GM23338 (cell line): ENCODE measurements around the gene AHI1. TPM values are rescaled to one million over a fixed set of nuclear protein-coding genes. Genes with fewer than 3 reads are reported as not detected.

Experiments used
- ATAC-seq: fragments of 200-7000 bp; cut with Tn5 transposase; 3 replicates; pipeline ENCODE4 v1.9.1; 2020
- DNase-seq: peaks from one replicate; pipeline ENCODE4 v3.0.0-alpha.2; 2015; ENCODE audit warnings: low spot score
- H2AFZ ChIP-seq: fragments of 200-600 bp; sonication (generic); 2 replicates; pipeline ENCODE4 v1.8.0; 2016; ENCODE audit warnings: antibody characterized with exemption, mild to moderate bottlenecking, moderate library complexity
- H3F3A ChIP-seq: fragments of 200-600 bp; sonication (generic); replicated peaks from 2 replicates; pipeline ENCODE4 v1.8.0; 2017; ENCODE audit warnings: antibody characterized with exemption, mixed run types, low read depth
- H3K27ac ChIP-seq: fragments of 200-600 bp; sonication (generic); 2 replicates; pipeline ENCODE4 v1.6.1; 2016; ENCODE audit warnings: low read depth
- H3K27me3 ChIP-seq: fragments of 200-600 bp; sonication (generic); 2 replicates; pipeline ENCODE4 v1.8.0; 2016; ENCODE audit warnings: mild to moderate bottlenecking, mixed run types, moderate library complexity; ENCODE audit not compliant: insufficient read depth
- H3K36me3 ChIP-seq: fragments of 200-600 bp; sonication (generic); 2 replicates; pipeline ENCODE4 v1.8.0; 2016; ENCODE audit warnings: mild to moderate bottlenecking; ENCODE audit not compliant: insufficient read depth
- H3K4me1 ChIP-seq: fragments of 200-600 bp; sonication (generic); 2 replicates; pipeline ENCODE4 v1.8.0; 2016; ENCODE audit warnings: mild to moderate bottlenecking, moderate library complexity; ENCODE audit not compliant: insufficient read depth
- H3K4me2 ChIP-seq: fragments of 200-600 bp; sonication (generic); 2 replicates; pipeline ENCODE4 v1.7.1; 2017; ENCODE audit warnings: mixed run types
- H3K4me3 ChIP-seq: fragments of 200-600 bp; sonication (generic); 2 replicates; pipeline ENCODE4 v1.6.1; 2016; ENCODE audit warnings: mixed run types
- H3K79me2 ChIP-seq: fragments of 200-600 bp; sonication (generic); replicated peaks from 2 replicates; pipeline ENCODE4 v1.8.0; 2017; ENCODE audit warnings: mild to moderate bottlenecking; ENCODE audit not compliant: insufficient read depth
- H3K9me2 ChIP-seq: fragments of 200-600 bp; sonication (generic); 2 replicates; pipeline ENCODE4 v1.8.0; 2017; ENCODE audit not compliant: insufficient read depth
- H4K20me1 ChIP-seq: fragments of 200-600 bp; sonication (generic); replicated peaks from 2 replicates; pipeline ENCODE4 v1.8.0; 2017; ENCODE audit warnings: mild to moderate bottlenecking; ENCODE audit not compliant: insufficient read depth
- H3K27ac Mint-ChIP-seq: 2 replicates; pipeline ENCODE4 v1.8.0; 2020; ENCODE audit warnings: inconsistent platforms, mild to moderate bottlenecking, moderate library complexity, mixed read lengths
- H3K27me3 Mint-ChIP-seq: 3 replicates; pipeline ENCODE4 v1.8.0; 2022; ENCODE audit warnings: low read depth, mild to moderate bottlenecking, moderate library complexity, mixed read lengths, inconsistent platforms; ENCODE audit not compliant: insufficient read depth, poor library complexity
- H3K36me3 Mint-ChIP-seq: 3 replicates; pipeline ENCODE4 v1.8.0; 2021; ENCODE audit warnings: low read depth, mild to moderate bottlenecking, inconsistent platforms, moderate library complexity, mixed read lengths
- H3K4me1 Mint-ChIP-seq: 3 replicates; pipeline ENCODE4 v1.8.0; 2020; ENCODE audit warnings: mild to moderate bottlenecking, inconsistent platforms, mixed read lengths
- H3K4me3 Mint-ChIP-seq: 3 replicates; pipeline ENCODE4 v1.8.0; 2021; ENCODE audit warnings: moderate library complexity, mild to moderate bottlenecking, inconsistent platforms, mixed read lengths
- H3K9me3 Mint-ChIP-seq: 3 replicates; pipeline ENCODE4 v1.8.0; 2020; ENCODE audit warnings: moderate library complexity, mild to moderate bottlenecking, inconsistent platforms, mixed read lengths
- CREB1 ChIP-seq: fragments of 250-450 bp; sonication (Bioruptor Pico); IDR thresholded peaks from 2 replicates; pipeline ENCODE4 v1.5.0; 2020; ENCODE audit warnings: low read depth, mild to moderate bottlenecking, moderate library complexity
- EZH2phosphoT487 ChIP-seq: fragments of 200-600 bp; sonication (generic); IDR thresholded peaks from one replicate; pipeline ENCODE4 v1.8.1; 2018; ENCODE audit warnings: antibody characterized with exemption; ENCODE audit not compliant: unreplicated experiment
- JUNB ChIP-seq: IDR thresholded peaks from one replicate; pipeline ENCODE4 v1.6.1; 2016; ENCODE audit warnings: antibody characterized with exemption; ENCODE audit not compliant: unreplicated experiment
- NANOG ChIP-seq: IDR thresholded peaks from 2 replicates; pipeline ENCODE4 v1.6.1; 2016; ENCODE audit warnings: antibody characterized with exemption, borderline replicate concordance
- POLR2AphosphoS5 ChIP-seq: IDR thresholded peaks from 2 replicates; pipeline ENCODE4 v1.6.1; 2016; ENCODE audit warnings: antibody characterized with exemption, low read depth
- STAT1 ChIP-seq: IDR thresholded peaks from one replicate; pipeline ENCODE4 v1.6.1; 2016; ENCODE audit warnings: antibody characterized with exemption; ENCODE audit not compliant: unreplicated experiment
- ZNF331 ChIP-seq: fragments of 250-450 bp; sonication (Bioruptor Pico); IDR thresholded peaks from 2 replicates; pipeline ENCODE4 v1.5.0; 2020; ENCODE audit warnings: low read depth, mild to moderate bottlenecking, moderate library complexity
- polyA plus RNA-seq: library from polyadenylated mRNA; unstranded; fragments of >200 nt; fragmentation: Nextera tagmentation; extraction: Ambion mirVana; gene quantifications from 2 replicates; pipeline ENCODE4 v1.2.1, GENCODE V29; 2016
- total RNA-seq: library from RNA; depleted of rRNA; stranded (reverse); fragments of >200 nt; shearing (Covaris generic); gene quantifications from 2 replicates; pipeline ENCODE4 v1.2.3, GENCODE V29; 2014
- TF ChIP-seq, protein P1 (sequence below): IDR thresholded peaks from 2 replicates; pipeline ENCODE4 v1.6.1; 2016; ENCODE audit warnings: antibody characterized with exemption
- TF ChIP-seq, protein P2 (sequence below): IDR thresholded peaks from one replicate; pipeline ENCODE4 v1.6.1; 2018; ENCODE audit warnings: antibody characterized with exemption; ENCODE audit not compliant: unreplicated experiment
- TF ChIP-seq, protein P3 (sequence below): fragments of 250-450 bp; sonication (Bioruptor Pico); IDR thresholded peaks from 2 replicates; pipeline ENCODE4 v1.5.0; 2020; ENCODE audit warnings: mild to moderate bottlenecking, moderate library complexity

The AHI1 gene
- total and polyA plus RNA-seq, 2 experiments from 2014 or later = 19.8 to 72.9 TPM

DNA sequence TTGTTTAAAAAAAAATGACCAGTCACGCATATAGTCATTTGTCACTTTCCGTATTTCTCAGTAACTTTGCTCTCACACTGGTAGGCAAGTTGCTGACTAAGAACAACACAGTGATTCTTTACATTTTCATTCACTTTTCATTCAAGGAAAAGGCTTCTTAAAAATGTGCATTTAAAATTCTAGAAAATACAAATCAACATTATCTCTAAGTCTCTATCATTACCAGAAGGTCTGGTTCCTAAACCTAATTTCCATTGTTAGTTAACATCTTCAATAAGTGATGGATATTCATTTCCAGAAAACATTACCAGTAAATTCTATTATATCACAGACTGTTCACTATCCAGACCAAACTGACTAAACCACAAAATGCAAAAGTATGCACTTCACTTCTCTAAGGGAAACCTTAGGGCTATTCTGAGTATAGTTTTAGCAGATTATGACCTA lies 115.3 kb downstream of the AHI1 start (continued):
- TF ChIP-seq, protein P1, sequence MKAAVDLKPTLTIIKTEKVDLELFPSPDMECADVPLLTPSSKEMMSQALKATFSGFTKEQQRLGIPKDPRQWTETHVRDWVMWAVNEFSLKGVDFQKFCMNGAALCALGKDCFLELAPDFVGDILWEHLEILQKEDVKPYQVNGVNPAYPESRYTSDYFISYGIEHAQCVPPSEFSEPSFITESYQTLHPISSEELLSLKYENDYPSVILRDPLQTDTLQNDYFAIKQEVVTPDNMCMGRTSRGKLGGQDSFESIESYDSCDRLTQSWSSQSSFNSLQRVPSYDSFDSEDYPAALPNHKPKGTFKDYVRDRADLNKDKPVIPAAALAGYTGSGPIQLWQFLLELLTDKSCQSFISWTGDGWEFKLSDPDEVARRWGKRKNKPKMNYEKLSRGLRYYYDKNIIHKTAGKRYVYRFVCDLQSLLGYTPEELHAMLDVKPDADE = no peak
- TF ChIP-seq, protein P2, sequence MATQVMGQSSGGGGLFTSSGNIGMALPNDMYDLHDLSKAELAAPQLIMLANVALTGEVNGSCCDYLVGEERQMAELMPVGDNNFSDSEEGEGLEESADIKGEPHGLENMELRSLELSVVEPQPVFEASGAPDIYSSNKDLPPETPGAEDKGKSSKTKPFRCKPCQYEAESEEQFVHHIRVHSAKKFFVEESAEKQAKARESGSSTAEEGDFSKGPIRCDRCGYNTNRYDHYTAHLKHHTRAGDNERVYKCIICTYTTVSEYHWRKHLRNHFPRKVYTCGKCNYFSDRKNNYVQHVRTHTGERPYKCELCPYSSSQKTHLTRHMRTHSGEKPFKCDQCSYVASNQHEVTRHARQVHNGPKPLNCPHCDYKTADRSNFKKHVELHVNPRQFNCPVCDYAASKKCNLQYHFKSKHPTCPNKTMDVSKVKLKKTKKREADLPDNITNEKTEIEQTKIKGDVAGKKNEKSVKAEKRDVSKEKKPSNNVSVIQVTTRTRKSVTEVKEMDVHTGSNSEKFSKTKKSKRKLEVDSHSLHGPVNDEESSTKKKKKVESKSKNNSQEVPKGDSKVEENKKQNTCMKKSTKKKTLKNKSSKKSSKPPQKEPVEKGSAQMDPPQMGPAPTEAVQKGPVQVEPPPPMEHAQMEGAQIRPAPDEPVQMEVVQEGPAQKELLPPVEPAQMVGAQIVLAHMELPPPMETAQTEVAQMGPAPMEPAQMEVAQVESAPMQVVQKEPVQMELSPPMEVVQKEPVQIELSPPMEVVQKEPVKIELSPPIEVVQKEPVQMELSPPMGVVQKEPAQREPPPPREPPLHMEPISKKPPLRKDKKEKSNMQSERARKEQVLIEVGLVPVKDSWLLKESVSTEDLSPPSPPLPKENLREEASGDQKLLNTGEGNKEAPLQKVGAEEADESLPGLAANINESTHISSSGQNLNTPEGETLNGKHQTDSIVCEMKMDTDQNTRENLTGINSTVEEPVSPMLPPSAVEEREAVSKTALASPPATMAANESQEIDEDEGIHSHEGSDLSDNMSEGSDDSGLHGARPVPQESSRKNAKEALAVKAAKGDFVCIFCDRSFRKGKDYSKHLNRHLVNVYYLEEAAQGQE = no peak
- TF ChIP-seq NANOG (no peak), EZH2phosphoT487 (no peak), STAT1 (no peak), JUNB (no peak)

DNA sequence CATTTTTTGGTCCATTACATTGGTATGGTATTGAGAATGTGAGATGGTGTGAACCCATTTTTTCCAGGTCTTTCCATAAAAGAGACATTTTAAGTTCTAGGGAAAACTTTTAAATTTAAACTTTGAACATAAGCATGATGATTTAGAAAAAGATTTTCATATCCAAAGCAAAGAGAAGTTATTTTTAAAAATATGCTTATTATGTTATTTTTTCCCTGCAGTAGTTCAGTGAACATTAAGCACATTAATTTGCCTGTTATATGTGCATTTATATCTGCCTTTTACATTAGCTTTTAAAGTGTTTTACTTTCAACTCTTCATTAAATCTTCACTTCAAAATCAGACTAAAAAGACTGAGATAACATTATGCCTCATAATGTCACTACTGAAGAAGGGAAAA lies 116.7 kb downstream of the AHI1 start:
- Histone ChIP-seq H3K27ac (no peak overlapping the region), H3F3A (no peaks in the 10 kb centered on the region), H3K36me3 (no peaks in the 10 kb centered on the region), H3K79me2 (no peaks in the 10 kb centered on the region), H4K20me1 (no peaks in the 10 kb centered on the region), H2AFZ (no peak overlapping the region), H3K4me1 (no peaks in the 10 kb centered on the region), H3K4me2 (no peak overlapping the region), H3K27me3 (no peaks in the 10 kb centered on the region), H3K9me2 (no peaks in the 10 kb centered on the region), H3K4me3 (no peak overlapping the region)
- Mint-ChIP-seq H3K27me3 (no peaks in the 10 kb centered on the region), H3K36me3 (no peaks in the 10 kb centered on the region), H3K9me3 (no peaks in the 10 kb centered on the region), H3K4me1 (peaks cover 3% of the 10 kb centered on the region; the same call in 2 of the 3 replicates), H3K27ac (no peak overlapping the region), H3K4me3 (no peak overlapping the region)
- ATAC-seq (no peak), DNase-seq (no peak)
- TF ChIP-seq CREB1 (CRISPR knock-in tag) (no peak), ZNF331 (CRISPR knock-in tag) (no peak), POLR2AphosphoS5 (no peak), STAT1 (no peak), JUNB (no peak)
- TF ChIP-seq, protein P3, sequence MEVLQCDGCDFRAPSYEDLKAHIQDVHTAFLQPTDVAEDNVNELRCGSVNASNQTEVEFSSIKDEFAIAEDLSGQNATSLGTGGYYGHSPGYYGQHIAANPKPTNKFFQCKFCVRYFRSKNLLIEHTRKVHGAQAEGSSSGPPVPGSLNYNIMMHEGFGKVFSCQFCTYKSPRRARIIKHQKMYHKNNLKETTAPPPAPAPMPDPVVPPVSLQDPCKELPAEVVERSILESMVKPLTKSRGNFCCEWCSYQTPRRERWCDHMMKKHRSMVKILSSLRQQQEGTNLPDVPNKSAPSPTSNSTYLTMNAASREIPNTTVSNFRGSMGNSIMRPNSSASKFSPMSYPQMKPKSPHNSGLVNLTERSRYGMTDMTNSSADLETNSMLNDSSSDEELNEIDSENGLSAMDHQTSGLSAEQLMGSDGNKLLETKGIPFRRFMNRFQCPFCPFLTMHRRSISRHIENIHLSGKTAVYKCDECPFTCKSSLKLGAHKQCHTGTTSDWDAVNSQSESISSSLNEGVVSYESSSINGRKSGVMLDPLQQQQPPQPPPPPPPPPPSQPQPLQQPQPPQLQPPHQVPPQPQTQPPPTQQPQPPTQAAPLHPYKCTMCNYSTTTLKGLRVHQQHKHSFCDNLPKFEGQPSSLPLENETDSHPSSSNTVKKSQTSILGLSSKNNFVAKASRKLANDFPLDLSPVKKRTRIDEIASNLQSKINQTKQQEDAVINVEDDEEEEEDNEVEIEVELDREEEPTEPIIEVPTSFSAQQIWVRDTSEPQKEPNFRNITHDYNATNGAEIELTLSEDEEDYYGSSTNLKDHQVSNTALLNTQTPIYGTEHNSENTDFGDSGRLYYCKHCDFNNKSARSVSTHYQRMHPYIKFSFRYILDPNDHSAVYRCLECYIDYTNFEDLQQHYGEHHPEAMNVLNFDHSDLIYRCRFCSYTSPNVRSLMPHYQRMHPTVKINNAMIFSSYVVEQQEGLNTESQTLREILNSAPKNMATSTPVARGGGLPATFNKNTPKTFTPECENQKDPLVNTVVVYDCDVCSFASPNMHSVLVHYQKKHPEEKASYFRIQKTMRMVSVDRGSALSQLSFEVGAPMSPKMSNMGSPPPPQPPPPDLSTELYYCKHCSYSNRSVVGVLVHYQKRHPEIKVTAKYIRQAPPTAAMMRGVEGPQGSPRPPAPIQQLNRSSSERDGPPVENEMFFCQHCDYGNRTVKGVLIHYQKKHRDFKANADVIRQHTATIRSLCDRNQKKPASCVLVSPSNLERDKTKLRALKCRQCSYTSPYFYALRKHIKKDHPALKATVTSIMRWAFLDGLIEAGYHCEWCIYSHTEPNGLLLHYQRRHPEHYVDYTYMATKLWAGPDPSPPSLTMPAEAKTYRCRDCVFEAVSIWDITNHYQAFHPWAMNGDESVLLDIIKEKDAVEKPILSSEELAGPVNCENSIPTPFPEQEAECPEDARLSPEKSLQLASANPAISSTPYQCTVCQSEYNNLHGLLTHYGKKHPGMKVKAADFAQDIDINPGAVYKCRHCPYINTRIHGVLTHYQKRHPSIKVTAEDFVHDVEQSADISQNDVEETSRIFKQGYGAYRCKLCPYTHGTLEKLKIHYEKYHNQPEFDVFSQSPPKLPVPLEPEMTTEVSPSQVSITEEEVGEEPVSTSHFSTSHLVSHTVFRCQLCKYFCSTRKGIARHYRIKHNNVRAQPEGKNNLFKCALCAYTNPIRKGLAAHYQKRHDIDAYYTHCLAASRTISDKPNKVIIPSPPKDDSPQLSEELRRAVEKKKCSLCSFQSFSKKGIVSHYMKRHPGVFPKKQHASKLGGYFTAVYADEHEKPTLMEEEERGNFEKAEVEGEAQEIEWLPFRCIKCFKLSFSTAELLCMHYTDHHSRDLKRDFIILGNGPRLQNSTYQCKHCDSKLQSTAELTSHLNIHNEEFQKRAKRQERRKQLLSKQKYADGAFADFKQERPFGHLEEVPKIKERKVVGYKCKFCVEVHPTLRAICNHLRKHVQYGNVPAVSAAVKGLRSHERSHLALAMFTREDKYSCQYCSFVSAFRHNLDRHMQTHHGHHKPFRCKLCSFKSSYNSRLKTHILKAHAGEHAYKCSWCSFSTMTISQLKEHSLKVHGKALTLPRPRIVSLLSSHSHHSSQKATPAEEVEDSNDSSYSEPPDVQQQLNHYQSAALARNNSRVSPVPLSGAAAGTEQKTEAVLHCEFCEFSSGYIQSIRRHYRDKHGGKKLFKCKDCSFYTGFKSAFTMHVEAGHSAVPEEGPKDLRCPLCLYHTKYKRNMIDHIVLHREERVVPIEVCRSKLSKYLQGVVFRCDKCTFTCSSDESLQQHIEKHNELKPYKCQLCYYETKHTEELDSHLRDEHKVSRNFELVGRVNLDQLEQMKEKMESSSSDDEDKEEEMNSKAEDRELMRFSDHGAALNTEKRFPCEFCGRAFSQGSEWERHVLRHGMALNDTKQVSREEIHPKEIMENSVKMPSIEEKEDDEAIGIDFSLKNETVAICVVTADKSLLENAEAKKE = no peak
- TF ChIP-seq, protein P2 = no peak
